K562 (cell line): Measurements from ENCODE around the gene ABHD16A. TPM values are rescaled to one million over a fixed set of nuclear protein-coding genes. Genes with fewer than 3 reads are reported as not detected.

ENCODE experiments used
- REST ChIP-seq, 2 experiments: fragments of 450-650 bp; formaldehyde crosslinking in 1 of 2; IDR thresholded peaks; 2 replicates each; pipeline versions ENCODE4 v1.4.0 to v1.6.1; 2014 to 2020; ENCODE audit warnings: mild to moderate bottlenecking in 2 of 2, borderline replicate concordance in 1 of 2, low read depth in 1 of 2
- polyA plus RNA-seq, 8 experiments: library from polyadenylated mRNA; depleted of rRNA in 4 of 8; stranded (reverse) in 5 of 8; unstranded in 3 of 8; fragments of >200 nt; fragmentation: Nextera tagmentation in 2 of 8; fragmentation: Illumina TruSeq in 1 of 8; extraction: Ambion mirVana in 2 of 8; extraction: Trizol in 1 of 8; gene quantifications; 2 replicates each; pipeline versions ENCODE4 v1.2.1 to v1.2.3, GENCODE V29; 2011 to 2014; ENCODE audit warnings: inconsistent platforms in 1 of 8, missing spikeins in 1 of 8
- total RNA-seq, 7 experiments: library from RNA; depleted of rRNA in 6 of 7; stranded (reverse); fragments of >200 nt in 6 of 7; fragmentation: Illumina TruSeq in 2 of 7; extraction: Trizol in 2 of 7; gene quantifications; 2 replicates each; pipeline versions ENCODE4 v1.2.1 to v1.2.3, GENCODE V29; 2011 to 2021; ENCODE audit warnings: low replicate concordance in 1 of 7

Gene ABHD16A
- total and polyA plus RNA-seq, 9 of the 15 experiments (the other 6 are each of a cell fraction or from before 2014, with no cell fraction given) = 25.8 to 120 (median 81.6) TPM

- TF ChIP-seq REST (IDR thresholded peaks at IDR 0.05; ENCODE audit: borderline replicate concordance) = no peak
- TF ChIP-seq REST (CRISPR knock-in tag; IDR thresholded peaks at IDR 0.05; ENCODE audit: low read depth) = no peak
Measured at GRCh38 chr6:31722173-31722572, 19.0 kb upstream of the ABHD16A start (continued).
